IMR-90 (cell line): Measurements from ENCODE around the gene KCNAB1. TPM values are rescaled to one million over a fixed set of nuclear protein-coding genes. Genes with fewer than 3 reads are reported as not detected.

Experiments
- ATAC-seq: fragments of 200-7000 bp; cut with Tn5 transposase; 2 replicates; pipeline ENCODE4 v1.9.1; 2020; ENCODE audit warnings: low read depth, mild to moderate bottlenecking, moderate library complexity
- BruUV-seq: library from RNA; stranded (reverse); fragments of 400-500 nt; replicated peaks from 2 replicates; lab custom pipeline; 2021; lab: Mats Ljungman, UMichigan
- CTCF ChIA-PET: fragments of 300-600 bp; formaldehyde crosslinking; extraction: SDS; loops from one replicate; lab custom pipeline; 2021; ENCODE audit warnings: antibody characterized with exemption; lab: Yijun Ruan, JAX
- POLR2A ChIA-PET: fragments of 300-600 bp; sonication (Branson Sonifier 250); formaldehyde crosslinking; loops from one replicate; lab custom pipeline; 2022; ENCODE audit warnings: antibody characterized with exemption; ENCODE audit not compliant: unreplicated experiment; lab: Charles Lee
- DNase-seq: peaks from one replicate; pipeline ENCODE4 v3.0.0; 2013
- H2AFZ ChIP-seq: replicated peaks from 2 replicates; pipeline ENCODE3; 2013; ENCODE audit warnings: low read length, mild to moderate bottlenecking; ENCODE audit not compliant: poor library complexity
- H2AK5ac ChIP-seq: 2 replicates; pipeline ENCODE4 v1.6.1; 2013; ENCODE audit warnings: low read depth, low read length, inconsistent platforms
- H2AK9ac ChIP-seq: replicated peaks from 2 replicates; pipeline ENCODE3; 2013; ENCODE audit warnings: mild to moderate bottlenecking, low read depth, low read length, moderate library complexity; ENCODE audit not compliant: poor library complexity
- H2BK120ac ChIP-seq: 2 replicates; pipeline ENCODE4 v1.6.1; 2013; ENCODE audit warnings: low read depth, low read length, inconsistent platforms
- H2BK15ac ChIP-seq: 3 replicates; pipeline ENCODE4 v1.6.1; 2013; ENCODE audit warnings: low read depth, low read length, inconsistent platforms
- H2BK20ac ChIP-seq: 2 replicates; pipeline ENCODE4 v1.6.1; 2013; ENCODE audit warnings: low read depth, mild to moderate bottlenecking, inconsistent platforms, low read length, moderate library complexity
- H2BK5ac ChIP-seq: 2 replicates; pipeline ENCODE4 v1.6.1; 2013; ENCODE audit warnings: mild to moderate bottlenecking, low read depth, low read length, inconsistent platforms; ENCODE audit not compliant: poor library complexity, severe bottlenecking
- H3K14ac ChIP-seq: replicated peaks from 2 replicates; pipeline ENCODE4 v1.6.1; 2013; ENCODE audit warnings: low read depth, low read length, inconsistent platforms
- H3K18ac ChIP-seq: 2 replicates; pipeline ENCODE4 v1.6.1; 2013; ENCODE audit warnings: low read depth, low read length, control low read depth
- H3K23ac ChIP-seq: 2 replicates; pipeline ENCODE4 v1.6.1; 2013; ENCODE audit warnings: low read depth, low read length, inconsistent platforms
- H3K27ac ChIP-seq: 2 replicates; pipeline ENCODE4 v1.5.1; 2013; ENCODE audit warnings: mild to moderate bottlenecking, control low read depth, low read length; ENCODE audit not compliant: insufficient read depth
- H3K27me3 ChIP-seq: 2 replicates; pipeline ENCODE4 v1.6.1; 2013; ENCODE audit warnings: low read length; ENCODE audit not compliant: control insufficient read depth, insufficient read depth
- H3K36me3 ChIP-seq: 2 replicates; pipeline ENCODE4 v1.6.1; 2013; ENCODE audit warnings: low read length, mixed read lengths; ENCODE audit not compliant: control insufficient read depth, insufficient read depth
- H3K4ac ChIP-seq: 2 replicates; pipeline ENCODE4 v1.6.1; 2013; ENCODE audit warnings: low read depth, low read length, inconsistent platforms
- H3K4me1 ChIP-seq: 2 replicates; pipeline ENCODE4 v1.6.1; 2013; ENCODE audit warnings: low read length, mixed read lengths; ENCODE audit not compliant: control insufficient read depth, insufficient read depth
- H3K4me2 ChIP-seq: 2 replicates; pipeline ENCODE4 v1.6.1; 2013; ENCODE audit warnings: low read depth, mild to moderate bottlenecking, control low read depth, low read length, moderate library complexity
- H3K4me3 ChIP-seq: 2 replicates; pipeline ENCODE4 v1.5.1; 2013; ENCODE audit warnings: low read depth, mild to moderate bottlenecking, control low read depth, low read length, moderate library complexity; ENCODE audit not compliant: insufficient read depth
- H3K56ac ChIP-seq: 2 replicates; pipeline ENCODE4 v1.6.1; 2013; ENCODE audit warnings: low read length, inconsistent platforms; ENCODE audit not compliant: insufficient read depth; ENCODE audit errors: extremely low read depth
- H3K79me1 ChIP-seq, 2 experiments: 2 replicates each; pipeline ENCODE4 v1.6.1; 2013; ENCODE audit warnings: low read length in 2 of 2, inconsistent platforms in 1 of 2, low read depth in 1 of 2
- H3K9ac ChIP-seq: 2 replicates; pipeline ENCODE4 v1.6.1; 2013; ENCODE audit warnings: low read depth, low read length, control low read depth
- H3K9me1 ChIP-seq: 2 replicates; pipeline ENCODE4 v1.6.1; 2013; ENCODE audit warnings: low read length, inconsistent platforms; ENCODE audit not compliant: insufficient read depth
- H3K9me3 ChIP-seq: 2 replicates; pipeline ENCODE4 v1.6.1; 2013; ENCODE audit warnings: low read length; ENCODE audit not compliant: control insufficient read depth, insufficient read depth
- H4K20me1 ChIP-seq: 2 replicates; pipeline ENCODE4 v1.6.1; 2013; ENCODE audit warnings: low read length, inconsistent platforms; ENCODE audit not compliant: insufficient read depth
- H4K5ac ChIP-seq: 2 replicates; pipeline ENCODE4 v1.6.1; 2013; ENCODE audit warnings: mild to moderate bottlenecking, low read depth, low read length, control low read depth
- H4K8ac ChIP-seq, 2 experiments: 2 replicates each; pipeline ENCODE4 v1.6.1; 2013; ENCODE audit warnings: low read depth in 2 of 2, low read length in 2 of 2, control low read depth in 1 of 2, inconsistent platforms in 1 of 2
- H4K91ac ChIP-seq: 2 replicates; pipeline ENCODE4 v1.6.1; 2013; ENCODE audit warnings: low read depth, low read length, inconsistent platforms; ENCODE audit not compliant: insufficient read depth
- BHLHE40 ChIP-seq: fragments of 150-350 bp; IDR thresholded peaks from 2 replicates; pipeline ENCODE4 v1.6.1; 2016; ENCODE audit warnings: mild to moderate bottlenecking, low read depth, low read length
- CEBPB ChIP-seq: IDR thresholded peaks from 2 replicates; pipeline ENCODE4 v1.6.1; 2012; ENCODE audit warnings: low read depth, low read length, improper control_type of control experiment
- CHD1 ChIP-seq: IDR thresholded peaks from 2 replicates; pipeline ENCODE4 v1.6.1; 2012; ENCODE audit warnings: low read depth, low read length, improper control_type of control experiment
- ELK1 ChIP-seq: fragments of 150-350 bp; IDR thresholded peaks from 2 replicates; pipeline ENCODE4 v1.6.1; 2016; ENCODE audit warnings: low read depth, mild to moderate bottlenecking, low read length, moderate library complexity, borderline replicate concordance
- FOS ChIP-seq: fragments of 150-350 bp; IDR thresholded peaks from 2 replicates; pipeline ENCODE4 v1.6.1; 2016; ENCODE audit warnings: low read depth, low read length
- MAFK ChIP-seq: IDR thresholded peaks from 2 replicates; pipeline ENCODE4 v1.6.1; 2012; ENCODE audit warnings: low read depth, low read length, improper control_type of control experiment
- MXI1 ChIP-seq: IDR thresholded peaks from 2 replicates; pipeline ENCODE4 v1.6.1; 2012; ENCODE audit warnings: low read depth, mild to moderate bottlenecking, low read length, moderate library complexity, borderline replicate concordance
- NFE2L2 ChIP-seq: fragments of 150-350 bp; IDR thresholded peaks from 2 replicates; pipeline ENCODE4 v1.6.1; 2016; ENCODE audit warnings: low read depth, mild to moderate bottlenecking, low read length
- POLR2A ChIP-seq: IDR thresholded peaks from 2 replicates; pipeline ENCODE4 v1.6.1; 2012; ENCODE audit warnings: mild to moderate bottlenecking, low read depth, low read length
- RAD21 ChIP-seq: IDR thresholded peaks from 2 replicates; pipeline ENCODE4 v1.6.1; 2012; ENCODE audit warnings: low read length, improper control_type of control experiment
- RCOR1 ChIP-seq: IDR thresholded peaks from 2 replicates; pipeline ENCODE4 v1.6.1; 2012; ENCODE audit warnings: mild to moderate bottlenecking, low read length, improper control_type of control experiment; ENCODE audit not compliant: insufficient replicate concordance
- RFX5 ChIP-seq: IDR thresholded peaks from 2 replicates; pipeline ENCODE4 v1.8.0; 2012; ENCODE audit warnings: low read depth, mild to moderate bottlenecking, low read length, moderate library complexity
- SMC3 ChIP-seq: fragments of 150-350 bp; IDR thresholded peaks from 2 replicates; pipeline ENCODE4 v1.6.1; 2016; ENCODE audit warnings: low read depth, mild to moderate bottlenecking, antibody characterized with exemption, low read length, moderate library complexity
- WGBS, 2 experiments: methylation state at CpG; one replicate each; pipeline versions ENCODE4 v1.1.5 to v1.1.7; 2013; ENCODE audit warnings: missing lambda C conversion rate in 2 of 2; ENCODE audit not compliant: insufficient read length in 1 of 2; ENCODE audit errors: extremely low coverage in 2 of 2; 5-methylcytosine and 5-hydroxymethylcytosine counted together
- dilution Hi-C: fragments of 300-500 bp; cut with HindIII; formaldehyde crosslinking; loops from one replicate; pipeline ENCODE4 v1.14.3; 2018; ENCODE audit warnings: low sequenced_read_pairs; ENCODE audit not compliant: unreplicated experiment
- in situ Hi-C: fragments of 300-500 bp; cut with MboI; formaldehyde crosslinking; loops from 3 replicates; pipeline ENCODE4 v1.14.3; 2019; ENCODE audit warnings: low sequenced_read_pairs, inconsistent platforms, mixed read lengths
- intact Hi-C: fragments of 100-400 bp; cut with micrococcal nuclease; formaldehyde crosslinking; loops from 2 replicates; pipeline ENCODE4 v1.10.0; 2022
- polyA plus RNA-seq, 3 experiments: library from polyadenylated mRNA; depleted of rRNA; stranded (reverse); fragments of >200 nt; gene quantifications; 2 replicates each; pipeline ENCODE4 v1.2.3, GENCODE V29; 2012; ENCODE audit warnings: low replicate concordance in 1 of 3
- total RNA-seq: library from RNA; depleted of rRNA; stranded (reverse); fragments of >200 nt; gene quantifications from 2 replicates; pipeline ENCODE4 v1.2.3, GENCODE V29; 2012
- TF ChIP-seq, protein P1 (sequence below): conservative IDR thresholded peaks from 2 replicates; pipeline ENCODE4 v1.5.1; 2012; ENCODE audit warnings: mild to moderate bottlenecking, low read depth, low read length, improper control_type of control experiment
- TF ChIP-seq, protein P2 (sequence below): fragments of 150-350 bp; IDR thresholded peaks from 2 replicates; pipeline ENCODE4 v1.6.1; 2017; ENCODE audit warnings: mild to moderate bottlenecking, antibody characterized with exemption, low read length, low read depth

Gene KCNAB1
- total and polyA plus RNA-seq, 2 of the 4 experiments (the other 2 are of a cell fraction) = under 0.01 to 0.07 TPM

GRCh38 chr3:156216216-156216615, 95.8 kb downstream of the KCNAB1 start:
- Histone ChIP-seq H3K79me1 (no peaks in the 10 kb centered on the region), H2AFZ (no peak overlapping the region), H4K91ac (no peak overlapping the region), H4K8ac (no peak overlapping the region), H3K4me3 (no peak overlapping the region), H3K27me3 (no peaks in the 10 kb centered on the region), H3K9me3 (no peaks in the 10 kb centered on the region), H3K9ac (no peak overlapping the region), H2AK5ac (no peak overlapping the region), H3K4ac (no peak overlapping the region), H4K5ac (no peak overlapping the region), H3K56ac (no peak overlapping the region), H3K36me3 (no peaks in the 10 kb centered on the region), H3K27ac (no peak overlapping the region), H2BK120ac (no peak overlapping the region), H2BK20ac (no peak overlapping the region), H3K4me2 (no peak overlapping the region), H4K20me1 (no peaks in the 10 kb centered on the region), H2BK5ac (no peak overlapping the region), H3K23ac (no peak overlapping the region), H3K4me1 (0 out of 2 replicates have a peak, but pooled peaks cover 2% of the 10 kb centered on the region), H3K18ac (no peak overlapping the region), H3K9me1 (no peaks in the 10 kb centered on the region), H3K14ac (no peak overlapping the region), H2AK9ac (no peak overlapping the region), H2BK15ac (no peak overlapping the region)
- dilution Hi-C loops = no loop called here
- ChIA-PET CTCF (no interaction called here), POLR2A (no interaction called here)
- DNase-seq (no peak), ATAC-seq (no peak)
- in situ Hi-C loops = no loop called here
- TF ChIP-seq NFE2L2 (no peak), FOS (no peak), SMC3 (no peak), MXI1 (no peak), CEBPB (no peak), MAFK (no peak), RAD21 (no peak), RCOR1 (no peak), BHLHE40 (no peak), RFX5 (no peak), CHD1 (no peak), POLR2A (no peak), ELK1 (no peak)
- TF ChIP-seq, protein P1, sequence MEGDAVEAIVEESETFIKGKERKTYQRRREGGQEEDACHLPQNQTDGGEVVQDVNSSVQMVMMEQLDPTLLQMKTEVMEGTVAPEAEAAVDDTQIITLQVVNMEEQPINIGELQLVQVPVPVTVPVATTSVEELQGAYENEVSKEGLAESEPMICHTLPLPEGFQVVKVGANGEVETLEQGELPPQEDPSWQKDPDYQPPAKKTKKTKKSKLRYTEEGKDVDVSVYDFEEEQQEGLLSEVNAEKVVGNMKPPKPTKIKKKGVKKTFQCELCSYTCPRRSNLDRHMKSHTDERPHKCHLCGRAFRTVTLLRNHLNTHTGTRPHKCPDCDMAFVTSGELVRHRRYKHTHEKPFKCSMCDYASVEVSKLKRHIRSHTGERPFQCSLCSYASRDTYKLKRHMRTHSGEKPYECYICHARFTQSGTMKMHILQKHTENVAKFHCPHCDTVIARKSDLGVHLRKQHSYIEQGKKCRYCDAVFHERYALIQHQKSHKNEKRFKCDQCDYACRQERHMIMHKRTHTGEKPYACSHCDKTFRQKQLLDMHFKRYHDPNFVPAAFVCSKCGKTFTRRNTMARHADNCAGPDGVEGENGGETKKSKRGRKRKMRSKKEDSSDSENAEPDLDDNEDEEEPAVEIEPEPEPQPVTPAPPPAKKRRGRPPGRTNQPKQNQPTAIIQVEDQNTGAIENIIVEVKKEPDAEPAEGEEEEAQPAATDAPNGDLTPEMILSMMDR = no peak
- TF ChIP-seq, protein P2, sequence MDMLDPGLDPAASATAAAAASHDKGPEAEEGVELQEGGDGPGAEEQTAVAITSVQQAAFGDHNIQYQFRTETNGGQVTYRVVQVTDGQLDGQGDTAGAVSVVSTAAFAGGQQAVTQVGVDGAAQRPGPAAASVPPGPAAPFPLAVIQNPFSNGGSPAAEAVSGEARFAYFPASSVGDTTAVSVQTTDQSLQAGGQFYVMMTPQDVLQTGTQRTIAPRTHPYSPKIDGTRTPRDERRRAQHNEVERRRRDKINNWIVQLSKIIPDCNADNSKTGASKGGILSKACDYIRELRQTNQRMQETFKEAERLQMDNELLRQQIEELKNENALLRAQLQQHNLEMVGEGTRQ = no peak
- intact Hi-C loops = no loop called here
- no CpG with 5 or more reads among the region's 2 CpGs for WGBS, 2 experiments
- BruUV-seq = no TSS peak
